Choroid plexus epithelial cell (primary cell): ENCODE measurements around the gene SLC27A4.

Experiments used
- DNase-seq: peaks from one replicate; pipeline ENCODE4 v3.0.0-alpha.2; 2010; ENCODE audit warnings: low read depth
- H3K4me3 ChIP-seq: 2 replicates; pipeline ENCODE4 v1.5.1; 2011; ENCODE audit warnings: low read depth, mild to moderate bottlenecking, control low read depth, low read length, moderate library complexity
- TF ChIP-seq, protein P1 (sequence below): conservative IDR thresholded peaks from 2 replicates; pipeline ENCODE4 v1.5.1; 2011; ENCODE audit warnings: low read depth, mild to moderate bottlenecking, control low read depth, inconsistent platforms, low read length, moderate library complexity

SLC27A4 gene

DNA sequence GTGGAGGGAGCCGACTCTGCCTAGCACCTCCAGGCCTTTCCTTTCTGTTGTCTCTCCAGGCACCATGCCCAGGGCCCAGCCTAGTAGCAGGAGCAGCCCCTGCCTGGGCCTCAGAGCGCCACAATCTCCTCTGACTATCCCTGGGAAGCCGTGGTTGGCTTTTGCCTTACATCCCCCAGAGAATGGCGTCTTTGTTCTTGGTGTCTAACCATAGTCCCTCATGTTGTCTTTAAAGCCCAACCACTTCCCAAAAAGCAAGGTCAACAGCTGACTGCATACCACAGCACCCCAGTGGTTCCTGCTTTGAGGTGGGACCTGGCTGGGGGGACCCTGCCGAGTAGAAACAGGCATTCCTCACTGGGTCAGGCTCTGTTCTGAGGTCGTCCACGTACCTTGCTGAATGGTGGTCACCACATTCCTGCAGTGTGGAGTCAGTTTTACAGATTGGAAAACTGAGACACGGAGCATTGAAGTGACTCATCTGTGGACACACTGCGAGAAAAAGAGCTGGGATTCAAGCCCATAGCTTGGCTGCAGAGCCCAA lies 66.6 kb downstream of the SLC27A4 start:
- DNase-seq: peak; percentile 34
- TF ChIP-seq, protein P1, sequence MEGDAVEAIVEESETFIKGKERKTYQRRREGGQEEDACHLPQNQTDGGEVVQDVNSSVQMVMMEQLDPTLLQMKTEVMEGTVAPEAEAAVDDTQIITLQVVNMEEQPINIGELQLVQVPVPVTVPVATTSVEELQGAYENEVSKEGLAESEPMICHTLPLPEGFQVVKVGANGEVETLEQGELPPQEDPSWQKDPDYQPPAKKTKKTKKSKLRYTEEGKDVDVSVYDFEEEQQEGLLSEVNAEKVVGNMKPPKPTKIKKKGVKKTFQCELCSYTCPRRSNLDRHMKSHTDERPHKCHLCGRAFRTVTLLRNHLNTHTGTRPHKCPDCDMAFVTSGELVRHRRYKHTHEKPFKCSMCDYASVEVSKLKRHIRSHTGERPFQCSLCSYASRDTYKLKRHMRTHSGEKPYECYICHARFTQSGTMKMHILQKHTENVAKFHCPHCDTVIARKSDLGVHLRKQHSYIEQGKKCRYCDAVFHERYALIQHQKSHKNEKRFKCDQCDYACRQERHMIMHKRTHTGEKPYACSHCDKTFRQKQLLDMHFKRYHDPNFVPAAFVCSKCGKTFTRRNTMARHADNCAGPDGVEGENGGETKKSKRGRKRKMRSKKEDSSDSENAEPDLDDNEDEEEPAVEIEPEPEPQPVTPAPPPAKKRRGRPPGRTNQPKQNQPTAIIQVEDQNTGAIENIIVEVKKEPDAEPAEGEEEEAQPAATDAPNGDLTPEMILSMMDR: no peak
- H3K4me3 ChIP-seq: no peak overlapping the region

DNA sequence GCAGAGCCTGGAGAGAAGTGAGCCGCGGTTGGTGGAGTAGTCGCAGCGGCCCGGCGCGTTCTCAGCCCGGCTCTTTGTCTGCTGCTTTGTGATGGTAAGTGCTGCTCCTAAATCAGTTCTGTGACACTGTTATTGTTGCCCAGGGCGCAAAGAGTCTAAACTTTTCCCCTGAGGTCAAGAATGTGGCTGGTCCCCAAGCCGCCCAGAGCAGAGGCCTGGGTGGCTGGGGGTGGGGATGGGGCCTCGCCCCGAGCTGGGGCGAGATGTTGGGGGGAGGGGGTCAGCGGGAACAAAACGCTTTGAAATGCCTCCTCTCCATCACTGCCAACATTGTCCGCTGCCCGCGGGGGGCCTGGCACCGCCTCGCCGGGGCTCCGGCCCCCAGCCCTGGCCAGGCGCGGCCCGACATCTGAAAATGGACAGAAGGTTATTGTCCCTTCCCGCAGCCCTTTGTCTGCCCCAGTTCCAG lies 68.7 kb downstream of the SLC27A4 start:
- no peak overlapping the region for H3K4me3 ChIP-seq
- no peak for DNase-seq
- TF ChIP-seq, protein P1: no peak

DNA sequence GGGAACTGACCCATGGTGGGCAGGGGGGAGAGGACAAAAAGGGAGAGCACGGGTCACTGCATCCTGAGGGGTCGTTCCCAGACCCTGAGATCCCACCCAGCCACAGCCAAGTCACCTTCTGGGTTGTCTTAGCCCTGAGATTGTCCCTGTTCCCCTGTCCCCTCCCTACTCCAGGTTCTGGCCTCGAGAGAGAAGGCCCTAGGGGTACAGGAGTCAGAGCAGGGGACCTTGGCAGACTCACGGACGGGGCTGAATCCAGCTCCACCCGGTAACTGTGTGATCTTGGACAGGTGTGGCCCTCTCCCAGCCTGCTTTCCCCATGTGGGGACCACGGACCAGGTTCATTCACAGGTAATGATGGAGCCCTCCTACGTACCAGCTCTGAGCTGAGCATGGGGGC lies 69.1 kb downstream of the SLC27A4 start:
- no peak overlapping the region for H3K4me3 ChIP-seq
- DNase-seq: no peak
- TF ChIP-seq, protein P1: no peak

DNA sequence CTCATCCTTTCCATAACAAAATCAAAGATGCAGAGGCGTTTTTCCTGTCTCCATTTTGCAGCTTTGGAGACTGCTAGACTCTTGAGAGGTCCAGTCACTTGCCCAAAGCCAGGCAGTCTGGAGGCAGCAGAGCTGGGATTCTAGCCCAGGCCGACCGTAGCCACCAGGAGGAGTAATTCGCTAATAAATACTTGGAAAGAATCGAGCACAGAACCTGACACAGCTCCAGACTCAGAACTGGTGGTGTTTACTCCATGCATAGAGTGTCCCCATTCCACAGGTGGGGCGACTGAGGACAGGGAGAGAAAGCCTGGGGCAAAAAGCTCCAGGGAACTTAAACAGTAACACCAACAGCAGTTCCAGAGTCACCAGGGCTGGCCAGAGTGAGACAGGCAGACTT lies 69.7 kb downstream of the SLC27A4 start:
- TF ChIP-seq, protein P1: peak; percentile 67
- H3K4me3 ChIP-seq: no peak overlapping the region
- peak; percentile 60 for DNase-seq
